Measurements from ENCODE around the gene OR52D1. TPM values are rescaled to one million over a fixed set of nuclear protein-coding genes. Genes with fewer than 3 reads are reported as not detected.

Gene OR52D1
- total RNA-seq (not detected), polyA plus RNA-seq (ENCODE audit: insufficient read length in 6 of 6) (under 1 TPM in 2 of 6 donors, not detected in 4; 0.13 to 0.18 TPM)
- long read RNA-seq, donor 1, result 0 reads
- long read RNA-seq, donor 2, partial matches to known transcripts, result 0 of 1 reads
- long read RNA-seq, donor 2, other reads (novel, unspliced or antisense), result 0 of 1 reads
- long read RNA-seq, donor 3, result 0 reads
- long read RNA-seq, donor 4, result 0 reads
- long read RNA-seq, donor 5, result 0 reads
- long read RNA-seq, donor 6, result 0 reads
- long read RNA-seq, donor 7, result 0 reads
- long read RNA-seq, donor 8, partial matches to known transcripts, result 0 of 1 reads
- long read RNA-seq, donor 8, other reads (novel, unspliced or antisense), result 0 of 1 reads
- long read RNA-seq, donor 9, result 0 reads
- long read RNA-seq, donor 10, result 0 reads
- long read RNA-seq, donor 11, result 0 reads
- long read RNA-seq, donor 12, result 0 reads

DNA sequence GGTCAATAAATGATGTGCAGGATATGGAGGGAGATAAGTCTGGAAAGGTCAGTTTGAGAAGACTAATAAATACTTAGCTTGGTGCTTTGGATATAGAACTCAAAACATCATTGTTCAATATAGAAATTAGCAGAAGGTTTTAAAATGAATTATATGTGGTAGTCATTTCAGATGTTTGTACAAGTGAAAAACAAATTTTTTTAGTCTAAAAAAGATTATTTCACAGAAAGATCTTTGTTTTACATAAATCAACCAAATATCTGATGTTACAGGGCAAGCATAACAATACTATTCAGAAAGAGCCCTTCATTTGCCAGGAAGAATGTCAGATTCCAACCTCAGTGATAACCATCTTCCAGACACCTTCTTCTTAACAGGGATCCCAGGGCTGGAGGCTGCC lies at the start of gene OR52D1:
Gene OR52D1, plus strand, starts transcription at position 301 of the 400 bp plus-strand sequence. Its CDS starts 22 bp downstream, at position 323.
- H3K27ac ChIP-seq, result no peak within 1 kb of the TSS
- intact Hi-C loops (cut with DNase I), result no loop called here
- H3K36me3 ChIP-seq, result no peaks in the 10 kb centered on the region
- no peaks in the 10 kb centered on the region for H3K9me3 ChIP-seq
- no peaks in the 10 kb centered on the region for H3K27me3 ChIP-seq
- H3K4me1 ChIP-seq, result no peaks in the 10 kb centered on the region
- H3K4me3 ChIP-seq, result no peak within 1 kb of the TSS
- DNase-seq, result no peak
- TF ChIP-seq, protein P1, sequence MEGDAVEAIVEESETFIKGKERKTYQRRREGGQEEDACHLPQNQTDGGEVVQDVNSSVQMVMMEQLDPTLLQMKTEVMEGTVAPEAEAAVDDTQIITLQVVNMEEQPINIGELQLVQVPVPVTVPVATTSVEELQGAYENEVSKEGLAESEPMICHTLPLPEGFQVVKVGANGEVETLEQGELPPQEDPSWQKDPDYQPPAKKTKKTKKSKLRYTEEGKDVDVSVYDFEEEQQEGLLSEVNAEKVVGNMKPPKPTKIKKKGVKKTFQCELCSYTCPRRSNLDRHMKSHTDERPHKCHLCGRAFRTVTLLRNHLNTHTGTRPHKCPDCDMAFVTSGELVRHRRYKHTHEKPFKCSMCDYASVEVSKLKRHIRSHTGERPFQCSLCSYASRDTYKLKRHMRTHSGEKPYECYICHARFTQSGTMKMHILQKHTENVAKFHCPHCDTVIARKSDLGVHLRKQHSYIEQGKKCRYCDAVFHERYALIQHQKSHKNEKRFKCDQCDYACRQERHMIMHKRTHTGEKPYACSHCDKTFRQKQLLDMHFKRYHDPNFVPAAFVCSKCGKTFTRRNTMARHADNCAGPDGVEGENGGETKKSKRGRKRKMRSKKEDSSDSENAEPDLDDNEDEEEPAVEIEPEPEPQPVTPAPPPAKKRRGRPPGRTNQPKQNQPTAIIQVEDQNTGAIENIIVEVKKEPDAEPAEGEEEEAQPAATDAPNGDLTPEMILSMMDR (IDR thresholded peaks at IDR 0.05), result no peak
- no peak for ATAC-seq

DNA sequence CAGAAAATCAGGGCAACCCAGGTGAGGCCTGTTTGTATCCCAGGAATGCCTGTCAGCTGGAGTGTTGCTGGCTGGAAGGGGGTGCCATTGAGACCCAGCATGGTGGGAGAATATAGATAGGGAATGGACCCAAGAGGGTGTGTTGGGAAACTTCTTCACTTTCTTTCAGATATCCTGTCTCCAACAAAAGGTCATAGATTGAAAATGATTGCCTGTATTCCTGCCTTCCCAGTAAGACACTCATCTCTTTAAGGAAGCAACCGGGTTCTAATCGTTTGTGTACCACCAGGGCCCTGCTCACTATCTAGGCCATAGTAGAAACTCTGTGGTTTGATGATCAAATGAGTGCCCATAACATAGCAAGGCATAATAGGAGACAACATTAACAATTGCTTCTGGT lies 47.1 kb upstream of the OR52D1 start, which contains the start of gene OR51I1:
Gene OR51I1, minus strand, starts transcription at position 101 of the 400 bp plus-strand sequence. Its CDS starts 0 bp downstream, at position 101.
- ATAC-seq (no peak), DNase-seq (no peak)
- Histone ChIP-seq H3K4me3 (no peak within 1 kb of the TSS), H3K4me1 (no peaks in the 10 kb centered on the region), H3K36me3 (no peaks in the 10 kb centered on the region), H3K27ac (no peak within 1 kb of the TSS), H3K27me3 (no peaks in the 10 kb centered on the region), H3K9me3 (no peaks in the 10 kb centered on the region)
- TF ChIP-seq, protein P1 (IDR thresholded peaks at IDR 0.05), result no peak
- intact Hi-C loops (cut with DNase I), result no loop called here

DNA sequence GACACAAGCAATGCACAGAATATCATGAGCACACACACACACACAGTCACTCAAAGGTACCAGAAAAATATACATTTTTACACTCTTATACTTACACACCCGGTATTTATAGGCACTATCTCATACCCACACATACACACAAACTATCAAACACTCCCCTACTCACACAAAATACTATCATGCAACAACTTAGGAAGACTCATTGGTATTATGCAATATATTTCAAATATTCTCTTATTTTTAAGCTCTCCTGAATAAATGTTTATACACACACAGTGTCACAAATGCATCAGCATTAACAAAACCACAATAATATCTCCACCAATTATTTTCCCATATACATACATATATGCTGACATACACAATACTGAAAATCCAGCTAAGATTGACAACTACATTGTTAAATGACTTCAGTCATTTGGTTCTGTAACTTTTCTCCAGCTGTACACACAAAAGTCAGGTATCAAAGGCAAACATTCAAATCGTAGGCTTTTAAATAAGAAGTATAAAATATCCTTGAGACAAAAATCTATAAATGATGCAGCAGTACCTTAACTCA lies 44.6 kb upstream of the OR52D1 start:
- H3K4me1 ChIP-seq, result no peaks in the 10 kb centered on the region
- DNase-seq (no peak), ATAC-seq (no peak)
- no peak overlapping the region for H3K4me3 ChIP-seq
- no peaks in the 10 kb centered on the region for H3K36me3 ChIP-seq
- H3K27me3 ChIP-seq, result no peaks in the 10 kb centered on the region
- no peak overlapping the region for H3K27ac ChIP-seq
- no peaks in the 10 kb centered on the region for H3K9me3 ChIP-seq
- TF ChIP-seq, protein P1 (IDR thresholded peaks at IDR 0.05), result no peak
- intact Hi-C loops (cut with DNase I), result no loop called here

DNA sequence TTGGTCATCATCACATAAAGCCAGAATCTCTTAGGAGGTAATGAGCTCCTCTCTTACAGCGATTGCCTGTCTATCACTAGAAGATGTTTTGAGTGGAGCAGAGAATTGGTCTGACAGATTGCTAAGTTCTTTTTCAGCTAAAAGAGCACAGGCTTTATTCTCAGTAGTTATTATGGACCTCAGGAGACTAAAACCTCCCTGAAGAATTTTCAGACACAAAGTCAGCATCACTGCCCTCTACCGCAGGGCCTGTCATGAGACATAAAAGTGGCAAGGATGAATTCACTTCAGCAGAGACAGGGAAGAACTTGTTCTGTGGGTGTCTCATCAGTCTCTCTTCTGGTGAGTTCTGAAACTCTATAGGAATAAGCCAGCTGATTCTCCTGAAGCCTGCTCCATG lies 39.5 kb upstream of the OR52D1 start, which contains the start of gene OR51I2:
Gene OR51I2, plus strand, starts transcription at position 301 of the 400 bp plus-strand sequence. CDS start 4,166 bp downstream, outside the sequence.
- TF ChIP-seq, protein P1 (IDR thresholded peaks at IDR 0.05), result no peak
- no peak for ATAC-seq
- no peaks in the 10 kb centered on the region for H3K4me1 ChIP-seq
- H3K27ac ChIP-seq, result no peak within 1 kb of the TSS
- intact Hi-C loops (cut with DNase I), result no loop called here
- no peaks in the 10 kb centered on the region for H3K36me3 ChIP-seq
- no peak for DNase-seq
- no peaks in the 10 kb centered on the region for H3K27me3 ChIP-seq
- no peaks in the 10 kb centered on the region for H3K9me3 ChIP-seq
- no peak within 1 kb of the TSS for H3K4me3 ChIP-seq

DNA sequence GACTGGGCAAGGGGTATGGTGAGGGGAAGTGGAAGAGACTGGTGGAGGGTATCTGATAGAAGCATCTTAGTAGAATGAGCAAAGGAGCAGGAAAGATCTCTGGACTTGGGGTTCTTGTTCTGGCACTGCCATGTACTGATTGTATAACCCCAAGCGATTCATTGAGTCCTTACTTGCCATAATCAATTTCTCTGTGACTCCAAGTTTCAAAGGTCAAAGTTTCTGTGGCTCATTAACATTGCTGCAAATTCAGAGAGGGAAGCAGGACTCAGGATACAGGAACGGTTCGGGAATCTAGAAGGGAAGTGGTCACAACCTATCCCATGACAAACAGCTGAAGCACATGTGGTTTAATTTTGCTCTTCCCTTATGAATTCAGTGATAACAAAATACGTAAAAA lies 39.1 kb upstream of the OR52D1 start:
- TF ChIP-seq, protein P1 (IDR thresholded peaks at IDR 0.05), result no peak
- Histone ChIP-seq H3K36me3 (no peaks in the 10 kb centered on the region), H3K27me3 (no peaks in the 10 kb centered on the region), H3K27ac (no peak overlapping the region), H3K4me3 (no peak overlapping the region), H3K4me1 (no peaks in the 10 kb centered on the region), H3K9me3 (no peaks in the 10 kb centered on the region)
- no peak for ATAC-seq
- DNase-seq, result no peak
- intact Hi-C loops (cut with DNase I), result no loop called here
